Neuronal stem cell (in vitro differentiated cells): ENCODE results near the gene KIAA0753.

Experiments
- DNase-seq: peaks from one replicate; pipeline ENCODE4 v3.0.0-alpha.2; 2013; ENCODE audit warnings: low spot score
- H2AFZ ChIP-seq: one replicate; pipeline ENCODE4 v1.6.1; 2013; ENCODE audit warnings: mild to moderate bottlenecking, low read length, inconsistent platforms
- H2AK5ac ChIP-seq: 2 replicates; pipeline ENCODE4 v1.6.1; 2013; ENCODE audit warnings: low read depth, mild to moderate bottlenecking, inconsistent platforms, low read length, moderate library complexity, mixed read lengths
- H2BK120ac ChIP-seq: 2 replicates; pipeline ENCODE4 v1.6.1; 2013; ENCODE audit warnings: low read depth, mild to moderate bottlenecking, inconsistent platforms, low read length, moderate library complexity, mixed read lengths
- H2BK12ac ChIP-seq: one replicate; pipeline ENCODE4 v1.6.1; 2013; ENCODE audit warnings: low read length, inconsistent platforms
- H2BK15ac ChIP-seq: 2 replicates; pipeline ENCODE4 v1.6.1; 2013; ENCODE audit warnings: mild to moderate bottlenecking, low read length, inconsistent platforms, mixed read lengths
- H2BK5ac ChIP-seq: one replicate; pipeline ENCODE4 v1.6.1; 2013; ENCODE audit warnings: inconsistent platforms, mild to moderate bottlenecking, low read length, moderate library complexity
- H3K14ac ChIP-seq: one replicate; pipeline ENCODE4 v1.6.1; 2013; ENCODE audit warnings: low read length, inconsistent platforms
- H3K18ac ChIP-seq: 2 replicates; pipeline ENCODE4 v1.6.1; 2013; ENCODE audit warnings: low read length, inconsistent platforms
- H3K23ac ChIP-seq: 2 replicates; pipeline ENCODE4 v1.6.1; 2013; ENCODE audit warnings: low read depth, mild to moderate bottlenecking, mixed read lengths, low read length, inconsistent platforms; ENCODE audit not compliant: poor library complexity
- H3K27ac ChIP-seq: replicated peaks from 3 replicates; pipeline ENCODE4 v1.5.1; 2013; ENCODE audit warnings: low read length, inconsistent platforms
- H3K27me3 ChIP-seq, 3 experiments: 2 replicates each; pipeline ENCODE4 v1.6.1; 2013; ENCODE audit warnings: low read length in 3 of 3, mild to moderate bottlenecking in 2 of 3, inconsistent platforms in 1 of 3, low read depth in 1 of 3, mixed read lengths in 1 of 3, moderate library complexity in 1 of 3; ENCODE audit not compliant: control insufficient read depth in 3 of 3, insufficient read depth in 3 of 3
- H3K36me3 ChIP-seq, 2 donors: replicated peaks in 1 of 2; 2 replicates each; pipeline ENCODE4 v1.6.1; 2013; ENCODE audit warnings: low read length in 2 of 2; ENCODE audit not compliant: control insufficient read depth in 2 of 2, insufficient read depth in 2 of 2
- H3K4ac ChIP-seq: 2 replicates; pipeline ENCODE4 v1.6.1; 2013; ENCODE audit warnings: inconsistent platforms, mild to moderate bottlenecking, low read length, moderate library complexity
- H3K4me1 ChIP-seq, 2 donors: 1 replicate in 1 of 2; 2 replicates in 1 of 2; pipeline ENCODE4 v1.6.1; 2013; ENCODE audit warnings: low read length in 2 of 2, low read depth in 1 of 2; ENCODE audit not compliant: control insufficient read depth in 2 of 2, insufficient read depth in 1 of 2
- H3K4me2 ChIP-seq: one replicate; pipeline ENCODE4 v1.6.1; 2013; ENCODE audit warnings: mild to moderate bottlenecking, low read length, inconsistent platforms; ENCODE audit not compliant: insufficient read depth, poor library complexity, severe bottlenecking
- H3K4me3 ChIP-seq, 2 donors: 2 replicates each; pipeline ENCODE4 v1.5.1; 2013; ENCODE audit warnings: low read length in 2 of 2, mild to moderate bottlenecking in 2 of 2, inconsistent platforms in 1 of 2, moderate library complexity in 1 of 2
- H3K79me1 ChIP-seq: one replicate; pipeline ENCODE4 v1.6.1; 2013; ENCODE audit warnings: low read depth, mild to moderate bottlenecking, inconsistent platforms, low read length, moderate library complexity
- H3K9ac ChIP-seq: one replicate; pipeline ENCODE4 v1.6.1; 2013; ENCODE audit warnings: mild to moderate bottlenecking, low read depth, low read length, inconsistent platforms; ENCODE audit not compliant: poor library complexity
- H3K9me3 ChIP-seq, 2 donors: replicated peaks in 1 of 2; 2 replicates each; pipeline versions ENCODE3 to v1.6.1; 2013; ENCODE audit warnings: low read length in 2 of 2, mild to moderate bottlenecking in 2 of 2, inconsistent platforms in 1 of 2, low read depth in 1 of 2, mixed read lengths in 1 of 2, moderate library complexity in 1 of 2; ENCODE audit not compliant: control insufficient read depth in 2 of 2, insufficient read depth in 1 of 2
- H4K8ac ChIP-seq: one replicate; pipeline ENCODE4 v1.6.1; 2013; ENCODE audit warnings: low read depth, mild to moderate bottlenecking, inconsistent platforms, low read length, moderate library complexity
- H4K91ac ChIP-seq: one replicate; pipeline ENCODE4 v1.6.1; 2013; ENCODE audit warnings: low read length, low read depth, mild to moderate bottlenecking, inconsistent platforms; ENCODE audit not compliant: poor library complexity
- whole genome bisulfite sequencing, 2 donors: extraction: QIAGEN DNeasy Blood & Tissue Kit; methylation state at CpG; one replicate each; pipeline ENCODE4 v1.1.7; 2013; ENCODE audit warnings: missing lambda C conversion rate in 2 of 2, mixed read lengths in 1 of 2; ENCODE audit not compliant: insufficient read length in 2 of 2, insufficient replicate concordance in 1 of 2; ENCODE audit errors: extremely low coverage in 2 of 2; 5-methylcytosine and 5-hydroxymethylcytosine counted together

Gene KIAA0753

DNA sequence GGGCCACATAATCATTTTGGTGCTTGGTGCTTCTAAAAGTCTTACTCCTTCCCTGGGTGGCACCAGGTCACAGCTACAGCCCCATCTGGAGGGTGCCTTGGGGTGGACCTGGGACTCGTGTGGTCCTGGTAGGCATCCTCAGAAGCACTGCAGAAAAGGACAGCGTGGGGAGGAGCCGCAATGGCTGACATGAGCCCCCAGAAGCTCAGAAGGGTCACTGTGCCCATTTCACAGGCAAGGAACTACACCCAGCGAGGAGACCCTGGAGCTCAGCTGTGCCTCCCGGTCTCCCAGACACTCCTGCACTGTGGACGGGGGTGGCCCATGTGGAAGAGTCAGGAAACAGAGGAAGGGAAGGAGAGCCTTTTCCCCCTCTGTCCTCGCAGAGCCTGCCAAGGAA is 37.4 kb upstream of the KIAA0753 start:
- WGBS, 2 donors: no CpG with 5 or more reads among the region's 7 CpGs
- no peaks in the 10 kb centered on the region for H3K4me1 ChIP-seq

GRCh38 chr17:6677158-6677831 is 36.8 kb upstream of the KIAA0753 start:
- peak overlapping the region; percentile 17 for H2AK5ac ChIP-seq
- H3K27ac ChIP-seq: no peak overlapping the region
- H3K14ac ChIP-seq: no peak overlapping the region
- no peaks in the 10 kb centered on the region for H3K9me3 ChIP-seq
- no peak overlapping the region for H3K4ac ChIP-seq
- H3K27me3 ChIP-seq: peaks cover 0 to 25% (median 0%) of the 10 kb centered on the region in 3 experiments
- no peaks in the 10 kb centered on the region for H3K79me1 ChIP-seq
- H2BK120ac ChIP-seq: peak overlapping the region; percentile 20
- DNase-seq: no peak
- no peak overlapping the region for H3K9ac ChIP-seq
- H3K36me3 ChIP-seq: no peaks in the 10 kb centered on the region
- H3K4me2 ChIP-seq: no peak overlapping the region
- no peak overlapping the region for H3K18ac ChIP-seq
- peak overlapping the region; percentile 6 for H3K23ac ChIP-seq
- H2BK12ac ChIP-seq: no peak overlapping the region
- H4K91ac ChIP-seq: no peak overlapping the region
- no CpG with 5 or more reads among the region's 16 CpGs for WGBS, 2 donors
- no peak overlapping the region for H2BK5ac ChIP-seq
- H2AFZ ChIP-seq: no peak overlapping the region
- no peak overlapping the region for H2BK15ac ChIP-seq
- H3K4me1 ChIP-seq: no peaks in the 10 kb centered on the region
- H3K4me3 ChIP-seq: no peak overlapping the region
- no peak overlapping the region for H4K8ac ChIP-seq

More for the DNA sequence above, 37.4 kb upstream of the KIAA0753 start:
- Histone ChIP-seq H3K14ac (no peak overlapping the region), H2BK5ac (no peak overlapping the region), H4K8ac (no peak overlapping the region), H3K27ac (no peak overlapping the region), H3K4me2 (no peak overlapping the region), H3K18ac (peak overlapping the region; percentile 21), H4K91ac (no peak overlapping the region), H3K9me3 (no peaks in the 10 kb centered on the region), H3K4me3 (no peak overlapping the region), H2AFZ (no peak overlapping the region), H3K27me3 (peaks cover 0 to 25% (median 0%) of the 10 kb centered on the region in 3 experiments), H3K9ac (peak overlapping the region; percentile 55), H3K23ac (no peak overlapping the region), H3K4ac (no peak overlapping the region), H3K79me1 (no peaks in the 10 kb centered on the region), H3K36me3 (no peaks in the 10 kb centered on the region), H2BK120ac (peak overlapping the region; percentile 20), H2BK15ac (peak overlapping the region; percentile 39), H2AK5ac (no peak overlapping the region), H2BK12ac (no peak overlapping the region)
- DNase-seq: no peak

DNA sequence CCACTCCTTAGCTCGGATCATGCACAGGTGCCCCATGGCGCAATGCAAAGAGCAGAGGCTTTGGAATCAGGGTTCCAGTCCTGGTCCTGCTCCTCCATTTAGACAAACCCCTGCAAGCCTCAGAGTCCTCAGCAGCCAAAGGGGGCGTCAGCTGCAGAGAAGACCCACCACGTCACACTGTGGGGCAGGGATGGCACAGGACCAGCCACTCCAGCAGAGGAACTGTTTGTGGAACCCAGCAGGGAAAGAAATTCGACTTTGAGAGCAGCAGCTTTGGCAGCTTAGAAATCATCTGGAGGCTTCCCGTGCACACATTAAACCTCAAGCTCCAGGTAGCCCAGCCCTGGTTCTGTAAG is 36.3 kb upstream of the KIAA0753 start:
- Histone ChIP-seq H3K4me2 (no peak overlapping the region), H3K36me3 (no peaks in the 10 kb centered on the region), H2AK5ac (peak overlapping the region; percentile 17), H4K91ac (no peak overlapping the region), H3K23ac (no peak overlapping the region), H3K4me1 (no peaks in the 10 kb centered on the region), H3K4me3 (no peak overlapping the region), H2BK5ac (no peak overlapping the region), H4K8ac (no peak overlapping the region), H3K18ac (no peak overlapping the region), H3K27ac (no peak overlapping the region), H3K9me3 (no peaks in the 10 kb centered on the region), H2BK12ac (no peak overlapping the region), H3K9ac (no peak overlapping the region), H3K27me3 (peaks cover 0 to 25% (median 0%) of the 10 kb centered on the region in 3 experiments), H2BK120ac (no peak overlapping the region), H2AFZ (no peak overlapping the region), H2BK15ac (no peak overlapping the region), H3K14ac (no peak overlapping the region), H3K4ac (no peak overlapping the region), H3K79me1 (no peaks in the 10 kb centered on the region)
- no peak for DNase-seq
- no CpG with 5 or more reads among the region's 6 CpGs for WGBS, 2 donors

GRCh38 chr17:6675201-6675825 is 34.8 kb upstream of the KIAA0753 start:
- H3K79me1 ChIP-seq: no peaks in the 10 kb centered on the region
- H2AK5ac ChIP-seq: no peak overlapping the region
- no peak for DNase-seq
- no peak overlapping the region for H2BK12ac ChIP-seq
- H2AFZ ChIP-seq: no peak overlapping the region
- peaks cover 0 to 20% (median 0%) of the 10 kb centered on the region in 3 experiments for H3K27me3 ChIP-seq
- no peak overlapping the region for H3K14ac ChIP-seq
- H3K36me3 ChIP-seq: no peaks in the 10 kb centered on the region
- no peak overlapping the region for H3K4me3 ChIP-seq
- H3K18ac ChIP-seq: no peak overlapping the region
- H2BK120ac ChIP-seq: no peak overlapping the region
- WGBS, 2 donors: no CpG with 5 or more reads among the region's 11 CpGs
- no peaks in the 10 kb centered on the region for H3K9me3 ChIP-seq
- H3K4me1 ChIP-seq: no peaks in the 10 kb centered on the region
- H3K27ac ChIP-seq: no peak overlapping the region
- H3K4ac ChIP-seq: no peak overlapping the region
- no peak overlapping the region for H3K4me2 ChIP-seq
- H2BK15ac ChIP-seq: no peak overlapping the region
- H3K23ac ChIP-seq: peak overlapping the region; percentile 56
- no peak overlapping the region for H4K91ac ChIP-seq
- H2BK5ac ChIP-seq: no peak overlapping the region
- no peak overlapping the region for H4K8ac ChIP-seq
- H3K9ac ChIP-seq: no peak overlapping the region
